ENCODE data around the gene CAMK4.

Gene CAMK4

DNA sequence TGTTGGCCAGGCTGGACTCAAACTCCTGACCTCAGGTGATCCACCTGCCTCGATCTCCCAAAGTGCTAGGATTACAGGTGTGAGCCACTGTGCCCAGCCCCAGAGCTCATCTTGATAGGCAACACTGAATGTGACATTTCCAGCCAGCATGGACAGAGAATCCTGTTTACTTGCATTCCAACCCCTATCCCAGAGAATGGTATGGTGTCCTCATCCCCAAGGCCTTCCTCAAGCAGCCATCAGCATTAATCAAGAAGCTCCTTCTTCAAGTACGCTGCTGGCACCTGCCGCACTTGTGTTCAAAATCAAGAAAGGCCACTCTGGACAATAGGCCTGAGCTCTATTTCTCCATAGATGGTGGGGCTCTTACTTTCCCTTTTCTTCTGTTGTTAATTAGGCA lies 247.9 kb downstream of the CAMK4 start:
- Histone ChIP-seq H3K79me2 (ENCODE audit: control insufficient read depth, low read length) (no peaks in the 10 kb centered on the region), H3K9me3 (ENCODE audit: control insufficient read depth, insufficient read depth, low read length) (no peaks in the 10 kb centered on the region), H3K27ac (ENCODE audit: low read depth, low read length) (no peak overlapping the region), H4K20me1 (ENCODE audit: control insufficient read depth, insufficient read depth, low read depth, low read length) (no peaks in the 10 kb centered on the region), H3K27me3 (ENCODE audit: control insufficient read depth, low read length) (no peaks in the 10 kb centered on the region), H3K36me3 (ENCODE audit: control insufficient read depth, low read length) (no peaks in the 10 kb centered on the region), H3F3A (ENCODE audit: control insufficient read depth, insufficient read depth) (no peaks in the 10 kb centered on the region), H3K9me2 (replicated peaks; ENCODE audit: control insufficient read depth, low read length) (no peaks in the 10 kb centered on the region), H3K4me1 (ENCODE audit: control insufficient read depth, low read length) (no peaks in the 10 kb centered on the region), H3K4me2 (ENCODE audit: low read length) (no peak overlapping the region), H3K4me3 (ENCODE audit: low read length) (no peak overlapping the region)
- TF ChIP-seq CTCF (IDR thresholded peaks at IDR 0.05; ENCODE audit: low read depth, low read length, poor library complexity, severe bottlenecking) (no peak), EZH2phosphoT487 (IDR thresholded peaks at IDR 0.05; ENCODE audit: borderline replicate concordance, low read length) (no peak)

DNA sequence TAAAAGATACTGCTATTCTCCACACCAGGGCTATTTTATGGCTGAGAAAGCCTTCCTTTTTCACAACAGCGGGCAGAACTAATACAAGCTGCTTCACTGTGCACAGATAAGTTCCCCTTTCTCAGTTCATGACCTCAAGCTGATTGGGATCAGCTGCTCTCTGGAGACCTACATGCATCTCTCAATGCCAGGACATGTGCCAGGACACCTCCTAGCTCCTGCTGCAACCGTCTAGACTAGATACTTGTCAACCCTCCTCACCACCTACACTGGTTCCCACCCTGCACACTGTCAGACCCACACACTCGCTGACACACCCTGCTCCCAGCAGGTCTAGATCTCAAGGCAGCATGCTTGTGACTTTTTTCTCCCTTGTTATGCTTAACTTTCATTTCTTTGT lies 248.4 kb downstream of the CAMK4 start:
- H4K20me1 ChIP-seq (ENCODE audit: control insufficient read depth, insufficient read depth, low read depth, low read length), result no peaks in the 10 kb centered on the region

DNA sequence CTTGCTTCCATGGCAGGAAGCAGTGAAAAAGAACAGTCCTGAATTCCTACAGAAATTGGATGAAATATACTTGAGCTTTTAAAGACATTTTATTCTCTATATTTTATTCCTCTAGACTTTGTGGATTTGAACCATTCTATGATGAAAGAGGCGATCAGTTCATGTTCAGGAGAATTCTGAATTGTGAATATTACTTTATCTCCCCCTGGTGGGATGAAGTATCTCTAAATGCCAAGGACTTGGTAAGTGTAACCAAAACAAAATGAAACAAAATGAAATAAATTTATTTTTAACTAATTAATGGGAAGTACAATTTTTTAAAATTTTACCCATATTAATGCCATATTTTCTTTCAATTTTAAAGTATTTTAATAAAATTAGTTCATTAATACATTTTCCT lies 254.1 kb downstream of the CAMK4 start:
- TF ChIP-seq CTCF (IDR thresholded peaks at IDR 0.05; ENCODE audit: low read depth, low read length, poor library complexity, severe bottlenecking) (no peak), EZH2phosphoT487 (IDR thresholded peaks at IDR 0.05; ENCODE audit: borderline replicate concordance, low read length) (no peak)
- Histone ChIP-seq H3K36me3 (ENCODE audit: control insufficient read depth, low read length) (no peaks in the 10 kb centered on the region), H3K27ac (ENCODE audit: low read depth, low read length) (no peak overlapping the region), H3K4me2 (ENCODE audit: low read length) (no peak overlapping the region), H3K4me3 (ENCODE audit: low read length) (no peak overlapping the region), H3K4me1 (ENCODE audit: control insufficient read depth, low read length) (no peaks in the 10 kb centered on the region), H3F3A (ENCODE audit: control insufficient read depth, insufficient read depth) (no peaks in the 10 kb centered on the region), H3K9me3 (ENCODE audit: control insufficient read depth, insufficient read depth, low read length) (no peaks in the 10 kb centered on the region), H3K27me3 (ENCODE audit: control insufficient read depth, low read length) (no peaks in the 10 kb centered on the region), H4K20me1 (ENCODE audit: control insufficient read depth, insufficient read depth, low read depth, low read length) (no peaks in the 10 kb centered on the region), H3K9me2 (replicated peaks; ENCODE audit: control insufficient read depth, low read length) (no peaks in the 10 kb centered on the region), H3K79me2 (ENCODE audit: control insufficient read depth, low read length) (no peaks in the 10 kb centered on the region)

More for the DNA sequence above, 248.4 kb downstream of the CAMK4 start:
- Histone ChIP-seq H3K4me2 (ENCODE audit: low read length) (no peak overlapping the region), H3K9me3 (ENCODE audit: control insufficient read depth, insufficient read depth, low read length) (no peaks in the 10 kb centered on the region), H3K27ac (ENCODE audit: low read depth, low read length) (no peak overlapping the region), H3F3A (ENCODE audit: control insufficient read depth, insufficient read depth) (no peaks in the 10 kb centered on the region), H3K79me2 (ENCODE audit: control insufficient read depth, low read length) (no peaks in the 10 kb centered on the region), H3K36me3 (ENCODE audit: control insufficient read depth, low read length) (no peaks in the 10 kb centered on the region), H3K4me1 (ENCODE audit: control insufficient read depth, low read length) (no peaks in the 10 kb centered on the region), H3K9me2 (replicated peaks; ENCODE audit: control insufficient read depth, low read length) (no peaks in the 10 kb centered on the region), H3K4me3 (ENCODE audit: low read length) (no peak overlapping the region), H3K27me3 (ENCODE audit: control insufficient read depth, low read length) (no peaks in the 10 kb centered on the region)
- TF ChIP-seq EZH2phosphoT487 (IDR thresholded peaks at IDR 0.05; ENCODE audit: borderline replicate concordance, low read length) (no peak), CTCF (IDR thresholded peaks at IDR 0.05; ENCODE audit: low read depth, low read length, poor library complexity, severe bottlenecking) (no peak)

GRCh38 chr5:111478898-111479297 lies 254.7 kb downstream of the CAMK4 start:
- Histone ChIP-seq H3F3A (ENCODE audit: control insufficient read depth, insufficient read depth) (no peaks in the 10 kb centered on the region), H3K79me2 (ENCODE audit: control insufficient read depth, low read length) (no peaks in the 10 kb centered on the region), H3K27me3 (ENCODE audit: control insufficient read depth, low read length) (no peaks in the 10 kb centered on the region), H3K27ac (ENCODE audit: low read depth, low read length) (no peak overlapping the region), H4K20me1 (ENCODE audit: control insufficient read depth, insufficient read depth, low read depth, low read length) (no peaks in the 10 kb centered on the region), H3K4me2 (ENCODE audit: low read length) (no peak overlapping the region), H3K9me2 (replicated peaks; ENCODE audit: control insufficient read depth, low read length) (no peaks in the 10 kb centered on the region), H3K4me1 (ENCODE audit: control insufficient read depth, low read length) (no peaks in the 10 kb centered on the region), H3K9me3 (ENCODE audit: control insufficient read depth, insufficient read depth, low read length) (no peaks in the 10 kb centered on the region), H3K4me3 (ENCODE audit: low read length) (no peak overlapping the region), H3K36me3 (ENCODE audit: control insufficient read depth, low read length) (no peaks in the 10 kb centered on the region)
- TF ChIP-seq EZH2phosphoT487 (IDR thresholded peaks at IDR 0.05; ENCODE audit: borderline replicate concordance, low read length) (no peak), CTCF (IDR thresholded peaks at IDR 0.05; ENCODE audit: low read depth, low read length, poor library complexity, severe bottlenecking) (no peak)
